GM19193 (cell line): Measurements from ENCODE around the gene FGF16.

Source experiments
- POLR2A ChIP-seq: IDR thresholded peaks from 4 replicates; pipeline ENCODE4 v1.6.1; 2011; ENCODE audit not compliant: insufficient read depth, insufficient read length; ENCODE audit errors: extremely low read depth

Gene FGF16

GRCh38 chrX:77442728-77443127, 4.5 kb upstream of the FGF16 start:
- TF ChIP-seq POLR2A: no peak

- TF ChIP-seq POLR2A: no peak
These were observed 3.1 kb upstream of the FGF16 start for GRCh38 chrX:77444075-77444474.

- TF ChIP-seq POLR2A: no peak
These were observed 2.6 kb upstream of the FGF16 start for GRCh38 chrX:77444545-77444944.

- TF ChIP-seq POLR2A: no peak
These were observed 1.1 kb upstream of the FGF16 start for GRCh38 chrX:77446029-77446585.

- no peak for TF ChIP-seq POLR2A
These were observed 722 bp downstream of the FGF16 start for GRCh38 chrX:77447653-77448569.

- TF ChIP-seq POLR2A: no peak
These were observed 3.2 kb downstream of the FGF16 start for GRCh38 chrX:77450415-77450814.

- no peak for TF ChIP-seq POLR2A
These were observed 3.8 kb downstream of the FGF16 start for GRCh38 chrX:77450996-77451395.

- no peak for TF ChIP-seq POLR2A
These were observed 6.0 kb downstream of the FGF16 start for GRCh38 chrX:77453190-77453589.

GRCh38 chrX:77455437-77455836, 8.2 kb downstream of the FGF16 start:
- no peak for TF ChIP-seq POLR2A

GRCh38 chrX:77484045-77484444, 36.9 kb downstream of the FGF16 start:
- no peak for TF ChIP-seq POLR2A

GRCh38 chrX:77493677-77494553, 46.7 kb downstream of the FGF16 start:
- TF ChIP-seq POLR2A: no peak

- no peak for TF ChIP-seq POLR2A
These were observed 55.8 kb downstream of the FGF16 start for GRCh38 chrX:77502951-77503525.

- no peak for TF ChIP-seq POLR2A
These were observed 58.0 kb downstream of the FGF16 start for GRCh38 chrX:77505227-77505626.
